Activated CD8-positive, alpha-beta T cell treated with anti-CD3 and anti-CD28 coated beads for 36 hours (primary cell): ENCODE measurements around the gene COG1. TPM values are rescaled to one million over a fixed set of nuclear protein-coding genes. Genes with fewer than 3 reads are reported as not detected.

Experiments
- ATAC-seq: fragments of 200-7000 bp; cut with Tn5 transposase; one replicate; pipeline ENCODE4 v1.10.0; 2021; ENCODE audit warnings: mild to moderate bottlenecking, moderate library complexity
- CTCF ChIA-PET: fragments of 350-600 bp; sonication (Branson Sonifier 250); formaldehyde crosslinking; loops from one replicate; lab custom pipeline; 2021; ENCODE audit warnings: antibody characterized with exemption; lab: Charles Lee
- POLR2A ChIA-PET: fragments of 350-600 bp; sonication (Branson Sonifier 250); formaldehyde crosslinking; loops from one replicate; lab custom pipeline; 2021; ENCODE audit warnings: antibody characterized with exemption; lab: Charles Lee
- DNase-seq: peaks from one replicate; pipeline ENCODE4 v3.0.0-alpha.2; 2020
- H3K27ac Mint-ChIP-seq: one replicate; pipeline ENCODE4 v1.8.0; 2021; ENCODE audit warnings: mild to moderate bottlenecking, mixed read lengths
- H3K27me3 Mint-ChIP-seq: one replicate; pipeline ENCODE4 v1.8.0; 2021; ENCODE audit warnings: mixed read lengths
- H3K36me3 Mint-ChIP-seq: one replicate; pipeline ENCODE4 v1.8.0; 2021; ENCODE audit warnings: low read depth, mixed read lengths
- H3K4me1 Mint-ChIP-seq: one replicate; pipeline ENCODE4 v1.8.0; 2021; ENCODE audit warnings: low read depth, mixed read lengths
- H3K4me3 Mint-ChIP-seq: one replicate; pipeline ENCODE4 v1.8.0; 2021; ENCODE audit warnings: mild to moderate bottlenecking, moderate library complexity, mixed read lengths
- H3K9me3 Mint-ChIP-seq: one replicate; pipeline ENCODE4 v1.8.0; 2021; ENCODE audit warnings: mixed read lengths
- CTCF ChIP-seq: fragments of 200-600 bp; IDR thresholded peaks from one replicate; pipeline ENCODE4 v1.8.0; 2022; ENCODE audit warnings: antibody characterized with exemption, mild to moderate bottlenecking
- intact Hi-C: fragments of 100-400 bp; cut with micrococcal nuclease; formaldehyde crosslinking; loops from one replicate; pipeline ENCODE4 v1.10.0; 2022
- total RNA-seq, 2 experiments: library from RNA; stranded (reverse); gene quantifications; one replicate each; pipeline ENCODE4 v1.2.3, GENCODE V29; 2021

The COG1 gene
- total RNA-seq, 2 experiments from 2014 or later, result 24.6 to 27.9 TPM

GRCh38 chr17:73223626-73224230 lies 30.9 kb downstream of the COG1 start:
- peaks cover 10% of the 10 kb centered on the region for H3K36me3 Mint-ChIP-seq
- intact Hi-C loops, result no loop called here
- CTCF ChIA-PET, result no interaction called here
- H3K27ac Mint-ChIP-seq, result no peak overlapping the region
- no peak overlapping the region for H3K4me3 Mint-ChIP-seq
- DNase-seq (no peak), ATAC-seq (no peak)
- peaks cover 37% of the 10 kb centered on the region for H3K4me1 Mint-ChIP-seq
- H3K27me3 Mint-ChIP-seq, result no peaks in the 10 kb centered on the region
- H3K9me3 Mint-ChIP-seq, result no peaks in the 10 kb centered on the region
- POLR2A ChIA-PET, result interaction anchor here (1.2 kb wide), 1 partner anchor 9 kb away, joined by 3 read pairs; a partner anchor contains a TSS
- TF ChIP-seq CTCF, result no peak

- ChIA-PET POLR2A (interaction anchor here (1.2 kb wide), 1 partner anchor 8 kb away, joined by 3 read pairs; a partner anchor contains a TSS), CTCF (no interaction called here)
These were observed 31.4 kb downstream of the COG1 start for GRCh38 chr17:73224237-73224636.

GRCh38 chr17:73224663-73225305 lies 31.9 kb downstream of the COG1 start:
- TF ChIP-seq CTCF, result no peak
- H3K36me3 Mint-ChIP-seq, result peaks cover 14% of the 10 kb centered on the region
- H3K4me3 Mint-ChIP-seq, result no peak overlapping the region
- POLR2A ChIA-PET, result no interaction called here
- intact Hi-C loops, result no loop called here
- H3K27ac Mint-ChIP-seq, result no peak overlapping the region
- peaks cover 45% of the 10 kb centered on the region for H3K4me1 Mint-ChIP-seq
- no peaks in the 10 kb centered on the region for H3K27me3 Mint-ChIP-seq
- ATAC-seq (no peak), DNase-seq (no peak)
- H3K9me3 Mint-ChIP-seq, result no peaks in the 10 kb centered on the region
- CTCF ChIA-PET, result interaction anchor here (0.7 kb wide), 1 partner anchor 11 kb away, joined by 3 read pairs; no protein-coding TSS in a partner anchor

More at GRCh38 chr17:73224237-73224636, 31.4 kb downstream of the COG1 start:
- Mint-ChIP-seq H3K36me3 (peaks cover 12% of the 10 kb centered on the region), H3K4me1 (peaks cover 42% of the 10 kb centered on the region), H3K9me3 (no peaks in the 10 kb centered on the region), H3K27me3 (no peaks in the 10 kb centered on the region), H3K27ac (no peak overlapping the region), H3K4me3 (no peak overlapping the region)
- no peak for TF ChIP-seq CTCF
- intact Hi-C loops, result no loop called here
- DNase-seq (no peak), ATAC-seq (no peak)

- ATAC-seq (peak; percentile 31), DNase-seq (no peak)
- H3K36me3 Mint-ChIP-seq, result peaks cover 17% of the 10 kb centered on the region
- H3K4me3 Mint-ChIP-seq, result peak overlapping the region; percentile 29
- ChIA-PET POLR2A (interaction anchor here (2.5 kb wide), 1 partner anchor 34 kb away, joined by 11 read pairs; the partner anchor contains the start of gene COG1), CTCF (interaction anchor here (1.3 to 1.7 kb wide), 5 partner anchors 11 to 241 kb away, joined by 3 to 7 read pairs (median 4); no protein-coding TSS in a partner anchor)
- peaks cover 58% of the 10 kb centered on the region for H3K4me1 Mint-ChIP-seq
- H3K9me3 Mint-ChIP-seq, result no peaks in the 10 kb centered on the region
- intact Hi-C loops, result no loop called here
- no peak for TF ChIP-seq CTCF
- H3K27ac Mint-ChIP-seq, result peak overlapping the region; percentile 71
- H3K27me3 Mint-ChIP-seq, result no peaks in the 10 kb centered on the region
These were observed 33.8 kb downstream of the COG1 start for GRCh38 chr17:73226556-73227172.
